OCI-LY7 (cell line): ENCODE measurements around the gene ATP2C2. TPM values are rescaled to one million over a fixed set of nuclear protein-coding genes. Genes with fewer than 3 reads are reported as not detected.

Experiments used
- BruUV-seq: library from RNA; stranded (reverse); fragments of 400-500 nt; replicated peaks from 2 replicates; lab custom pipeline; 2021; lab: Mats Ljungman, UMichigan
- CTCF ChIA-PET: fragments of 300-600 bp; sonication (Branson Sonifier 250); formaldehyde crosslinking; loops from one replicate; lab custom pipeline; 2022; ENCODE audit warnings: antibody characterized with exemption; ENCODE audit not compliant: unreplicated experiment; lab: Charles Lee
- POLR2A ChIA-PET: fragments of 300-600 bp; sonication (Branson Sonifier 250); formaldehyde crosslinking; loops from one replicate; lab custom pipeline; 2022; ENCODE audit warnings: antibody characterized with exemption; lab: Charles Lee
- DNase-seq: peaks from one replicate; pipeline ENCODE4 v3.0.0-alpha.2; 2015; ENCODE audit warnings: low spot score
- H2AFZ ChIP-seq: fragments of 200-600 bp; sonication (generic), shearing (Covaris generic); 2 replicates; pipeline ENCODE4 v1.6.1; 2014; ENCODE audit warnings: mild to moderate bottlenecking, antibody characterized with exemption, low read length, moderate library complexity
- H3K27ac ChIP-seq: fragments of 200-600 bp; sonication (generic); 2 replicates; pipeline ENCODE4 v1.5.1; 2014; ENCODE audit warnings: mixed run types, low read depth, mild to moderate bottlenecking, moderate library complexity, low read length, inconsistent platforms; ENCODE audit not compliant: poor library complexity, severe bottlenecking
- H3K36me3 ChIP-seq: fragments of 200-600 bp; sonication (generic); 2 replicates; pipeline ENCODE4 v1.6.1; 2014; ENCODE audit warnings: mild to moderate bottlenecking, antibody characterized with exemption, low read length, moderate library complexity, mixed read lengths; ENCODE audit not compliant: insufficient read depth
- H3K4me1 ChIP-seq: fragments of 200-600 bp; sonication (generic); 2 replicates; pipeline ENCODE4 v1.5.1; 2014; ENCODE audit warnings: mild to moderate bottlenecking, low read length; ENCODE audit not compliant: insufficient read depth, poor library complexity, severe bottlenecking
- H3K4me2 ChIP-seq: fragments of 200-600 bp; sonication (generic); 2 replicates; pipeline ENCODE4 v1.6.1; 2014; ENCODE audit warnings: mild to moderate bottlenecking, low read length
- H3K4me3 ChIP-seq: fragments of 200-600 bp; sonication (generic); 2 replicates; pipeline ENCODE4 v1.5.1; 2014; ENCODE audit warnings: mild to moderate bottlenecking, low read depth, low read length; ENCODE audit not compliant: poor library complexity, severe bottlenecking
- H3K79me2 ChIP-seq: fragments of 200-600 bp; sonication (generic); 2 replicates; pipeline ENCODE4 v1.6.1; 2016; ENCODE audit warnings: low read depth, mild to moderate bottlenecking, low read length, moderate library complexity, mixed read lengths; ENCODE audit not compliant: insufficient read depth
- H3K9me2 ChIP-seq: fragments of 200-600 bp; sonication (generic); 2 replicates; pipeline ENCODE4 v1.6.1; 2016; ENCODE audit warnings: mild to moderate bottlenecking, low read length, mixed read lengths; ENCODE audit not compliant: insufficient read depth
- H3K9me3 ChIP-seq: fragments of 200-600 bp; sonication (generic); 2 replicates; pipeline ENCODE4 v1.6.1; 2014; ENCODE audit warnings: mild to moderate bottlenecking, mixed run types, low read length, mixed read lengths
- H4K20me1 ChIP-seq: fragments of 200-600 bp; sonication (generic); 2 replicates; pipeline ENCODE4 v1.6.1; 2014; ENCODE audit warnings: mild to moderate bottlenecking, antibody characterized with exemption, low read length, moderate library complexity, mixed read lengths; ENCODE audit not compliant: insufficient read depth
- EZH2phosphoT487 ChIP-seq: fragments of 200-600 bp; sonication (generic); IDR thresholded peaks from 2 replicates; pipeline ENCODE4 v1.6.1; 2018; ENCODE audit warnings: low read depth, borderline replicate concordance, mild to moderate bottlenecking, mixed run types, antibody characterized with exemption, low read length, moderate library complexity, mixed read lengths
- intact Hi-C: fragments of 100-400 bp; cut with micrococcal nuclease; formaldehyde crosslinking; loops from one replicate; pipeline ENCODE4 v1.10.0; 2022; ENCODE audit not compliant: unreplicated experiment
- total RNA-seq, 2 experiments: library from RNA; depleted of rRNA in 1 of 2; stranded (reverse); fragments of >200 nt in 1 of 2; shearing (Covaris generic) in 1 of 2; gene quantifications; 2 replicates each; pipeline ENCODE4 v1.2.3, GENCODE V29; 2014 to 2022
- TF ChIP-seq, protein P1 (sequence below): fragments of 200-600 bp; sonication (generic); conservative IDR thresholded peaks from 2 replicates; pipeline ENCODE4 v1.5.1; 2014; ENCODE audit warnings: mild to moderate bottlenecking, antibody characterized with exemption, low read length, moderate library complexity, mixed read lengths

Gene ATP2C2
- total RNA-seq, 2 experiments from 2014 or later, result 0.66 TPM; not detected in 1

DNA sequence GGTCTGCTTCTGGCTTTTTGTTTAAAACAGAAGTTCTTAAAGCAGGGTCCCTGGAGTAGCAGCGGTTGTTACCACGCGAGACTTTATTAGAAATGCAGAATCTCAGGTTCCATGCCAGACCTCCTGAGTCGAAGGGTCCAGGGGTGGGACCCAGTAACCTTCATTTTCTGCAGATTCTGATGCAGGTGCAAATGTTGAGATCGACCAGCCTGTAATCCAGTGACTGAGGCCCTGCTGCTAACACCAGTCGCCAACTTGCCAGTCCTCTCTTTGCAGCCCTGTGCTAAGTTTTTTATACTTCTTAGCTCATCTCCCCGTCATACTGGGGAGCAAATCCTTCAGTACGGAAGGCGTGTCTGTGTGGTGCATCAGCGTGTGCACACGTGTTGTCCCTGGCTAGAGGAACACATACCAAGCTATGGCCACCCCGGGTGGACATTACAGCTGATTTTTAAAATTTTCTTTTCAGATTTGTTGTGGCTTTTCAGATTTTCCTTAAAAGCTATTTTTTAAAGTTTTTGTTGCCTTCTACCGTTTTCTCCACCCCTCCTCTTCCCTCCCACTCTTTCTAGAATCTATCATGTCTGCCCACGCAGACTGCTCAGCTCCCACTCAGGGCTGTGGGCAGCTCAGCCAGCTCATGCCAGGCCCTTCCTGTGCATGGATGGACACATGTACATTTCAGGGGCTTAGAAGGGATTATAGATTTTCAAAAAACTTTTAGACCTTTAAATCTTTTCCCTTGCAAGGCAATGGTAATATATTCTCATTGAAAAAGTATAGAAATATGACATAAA lies 78.5 kb downstream of the ATP2C2 start:
- no peaks in the 10 kb centered on the region for H3K79me2 ChIP-seq
- no peak overlapping the region for H3K4me2 ChIP-seq
- TF ChIP-seq, protein P1, sequence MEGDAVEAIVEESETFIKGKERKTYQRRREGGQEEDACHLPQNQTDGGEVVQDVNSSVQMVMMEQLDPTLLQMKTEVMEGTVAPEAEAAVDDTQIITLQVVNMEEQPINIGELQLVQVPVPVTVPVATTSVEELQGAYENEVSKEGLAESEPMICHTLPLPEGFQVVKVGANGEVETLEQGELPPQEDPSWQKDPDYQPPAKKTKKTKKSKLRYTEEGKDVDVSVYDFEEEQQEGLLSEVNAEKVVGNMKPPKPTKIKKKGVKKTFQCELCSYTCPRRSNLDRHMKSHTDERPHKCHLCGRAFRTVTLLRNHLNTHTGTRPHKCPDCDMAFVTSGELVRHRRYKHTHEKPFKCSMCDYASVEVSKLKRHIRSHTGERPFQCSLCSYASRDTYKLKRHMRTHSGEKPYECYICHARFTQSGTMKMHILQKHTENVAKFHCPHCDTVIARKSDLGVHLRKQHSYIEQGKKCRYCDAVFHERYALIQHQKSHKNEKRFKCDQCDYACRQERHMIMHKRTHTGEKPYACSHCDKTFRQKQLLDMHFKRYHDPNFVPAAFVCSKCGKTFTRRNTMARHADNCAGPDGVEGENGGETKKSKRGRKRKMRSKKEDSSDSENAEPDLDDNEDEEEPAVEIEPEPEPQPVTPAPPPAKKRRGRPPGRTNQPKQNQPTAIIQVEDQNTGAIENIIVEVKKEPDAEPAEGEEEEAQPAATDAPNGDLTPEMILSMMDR, result no peak
- no peak for TF ChIP-seq EZH2phosphoT487
- H3K9me3 ChIP-seq, result no peaks in the 10 kb centered on the region
- no TSS peak for BruUV-seq
- no peaks in the 10 kb centered on the region for H3K4me1 ChIP-seq
- no peak overlapping the region for H3K4me3 ChIP-seq
- H4K20me1 ChIP-seq, result no peaks in the 10 kb centered on the region
- no peak for DNase-seq
- H3K36me3 ChIP-seq, result no peaks in the 10 kb centered on the region
- no peak overlapping the region for H3K27ac ChIP-seq
- no peaks in the 10 kb centered on the region for H3K9me2 ChIP-seq
- H2AFZ ChIP-seq, result no peak overlapping the region
- ChIA-PET POLR2A (interaction anchor here (0.6 to 1.2 kb wide), 6 partner anchors 44 to 1711 kb away, joined by 3 to 8 read pairs (median 4); no protein-coding TSS in a partner anchor), CTCF (no interaction called here)
- intact Hi-C loops, result no loop called here

DNA sequence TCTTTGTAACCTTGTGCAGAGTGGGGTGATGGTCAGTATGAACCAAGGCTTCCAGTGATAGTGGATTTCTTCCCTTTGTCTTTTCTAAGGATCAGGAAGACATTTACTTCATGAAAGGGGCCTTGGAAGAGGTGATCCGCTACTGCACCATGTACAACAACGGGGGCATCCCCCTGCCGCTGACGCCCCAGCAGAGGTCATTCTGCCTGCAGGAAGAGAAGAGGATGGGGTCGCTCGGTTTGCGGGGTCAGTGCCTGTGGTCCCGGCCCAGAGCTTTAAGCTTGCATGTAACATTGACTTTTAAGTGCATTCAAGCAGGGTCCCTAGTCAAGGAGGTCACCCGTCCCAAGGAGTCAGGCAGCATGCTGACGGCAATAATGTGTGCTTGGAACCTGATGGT lies 80.1 kb downstream of the ATP2C2 start:
- TF ChIP-seq, protein P1, result no peak
- no peak for TF ChIP-seq EZH2phosphoT487
- H3K27ac ChIP-seq, result no peak overlapping the region
- H3K4me2 ChIP-seq, result no peak overlapping the region
- POLR2A ChIA-PET, result interaction anchor here (0.6 kb wide), 1 partner anchor 84 kb away, joined by 5 read pairs; no protein-coding TSS in a partner anchor
- intact Hi-C loops, result no loop called here
- H3K9me3 ChIP-seq, result no peaks in the 10 kb centered on the region
- H2AFZ ChIP-seq, result no peak overlapping the region
- no peaks in the 10 kb centered on the region for H4K20me1 ChIP-seq
- CTCF ChIA-PET, result no interaction called here
- no peaks in the 10 kb centered on the region for H3K79me2 ChIP-seq
- H3K9me2 ChIP-seq, result no peaks in the 10 kb centered on the region
- BruUV-seq, result no TSS peak
- DNase-seq, result no peak
- H3K4me1 ChIP-seq, result no peaks in the 10 kb centered on the region
- no peak overlapping the region for H3K4me3 ChIP-seq
- H3K36me3 ChIP-seq, result no peaks in the 10 kb centered on the region
